Panc1 (cell line): Measurements from ENCODE around the gene FGF4. TPM values are rescaled to one million over a fixed set of nuclear protein-coding genes. Genes with fewer than 3 reads are reported as not detected.

Experiments
- ATAC-seq: fragments of 200-7000 bp; cut with Tn5 transposase; 2 replicates; pipeline ENCODE4 v1.9.1; 2020; ENCODE audit warnings: mild to moderate bottlenecking, moderate library complexity
- BruUV-seq: library from RNA; stranded (reverse); fragments of 400-500 nt; replicated peaks from 2 replicates; lab custom pipeline; 2021; lab: Mats Ljungman, UMichigan
- CTCF ChIA-PET: fragments of 300-600 bp; sonication (Branson Sonifier 250); formaldehyde crosslinking; loops from one replicate; lab custom pipeline; 2022; ENCODE audit warnings: antibody characterized with exemption; lab: Charles Lee
- POLR2A ChIA-PET: fragments of 300-600 bp; sonication (Branson Sonifier 250); formaldehyde crosslinking; loops from one replicate; lab custom pipeline; 2022; ENCODE audit warnings: antibody characterized with exemption; lab: Charles Lee
- DNase-seq: peaks from one replicate; pipeline ENCODE4 v3.0.0-alpha.2; 2010; ENCODE audit warnings: low read depth, low spot score
- H3K27ac ChIP-seq: 2 replicates; pipeline ENCODE4 v1.5.1; 2011; ENCODE audit warnings: mild to moderate bottlenecking, low read length, inconsistent platforms
- H3K27me3 ChIP-seq: fragments of 200-500 bp; sonication (Bioruptor generic); 2 replicates; pipeline ENCODE4 v1.6.0; 2014; ENCODE audit warnings: low read length, inconsistent platforms; ENCODE audit not compliant: control insufficient read depth, insufficient read depth
- H3K36me3 ChIP-seq: fragments of 200-500 bp; sonication (Bioruptor generic); 2 replicates; pipeline ENCODE4 v1.5.1; 2014; ENCODE audit warnings: inconsistent platforms, mild to moderate bottlenecking, low read length, moderate library complexity; ENCODE audit not compliant: control insufficient read depth, insufficient read depth
- H3K4me1 ChIP-seq: 2 replicates; pipeline ENCODE4 v1.5.1; 2011; ENCODE audit warnings: inconsistent platforms, mild to moderate bottlenecking, low read length, moderate library complexity; ENCODE audit not compliant: control insufficient read depth, insufficient read depth
- H3K4me3 ChIP-seq, 2 experiments: 2 replicates each; pipeline ENCODE4 v1.5.1; 2011 to 2012; ENCODE audit warnings: low read depth in 2 of 2, low read length in 2 of 2, mild to moderate bottlenecking in 2 of 2, inconsistent platforms in 1 of 2, moderate library complexity in 1 of 2
- H3K9me3 ChIP-seq: fragments of 200-500 bp; sonication (Bioruptor generic); 2 replicates; pipeline ENCODE4 v1.5.1; 2014; ENCODE audit warnings: low read depth, mild to moderate bottlenecking, inconsistent platforms, low read length, moderate library complexity; ENCODE audit not compliant: control insufficient read depth, insufficient read depth
- CTCF ChIP-seq: fragments of 450-650 bp; IDR thresholded peaks from 2 replicates; pipeline ENCODE4 v1.5.1; 2017; ENCODE audit warnings: mild to moderate bottlenecking
- POLR2AphosphoS5 ChIP-seq: IDR thresholded peaks from 2 replicates; pipeline ENCODE4 v1.6.1; 2012; ENCODE audit warnings: mild to moderate bottlenecking, low read depth, low read length, moderate library complexity
- SIN3A ChIP-seq: IDR thresholded peaks from 2 replicates; pipeline ENCODE4 v1.6.1; 2012; ENCODE audit warnings: low read depth, mild to moderate bottlenecking, low read length, moderate library complexity, borderline replicate concordance; ENCODE audit not compliant: insufficient read depth
- TCF7L2 ChIP-seq: IDR thresholded peaks from 2 replicates; pipeline ENCODE4 v1.6.1; 2011; ENCODE audit warnings: mild to moderate bottlenecking, low read depth, low read length, inconsistent platforms
- in situ Hi-C: cut with HindIII; loops from 2 replicates; pipeline ENCODE4 v1.10.0; 2016; ENCODE audit warnings: low sequenced_read_pairs, low pct_unique_long_range_greater_than_20kb
- intact Hi-C: fragments of 100-400 bp; cut with micrococcal nuclease; formaldehyde crosslinking; loops from one replicate; pipeline ENCODE4 v1.10.0; 2022; ENCODE audit not compliant: unreplicated experiment
- total RNA-seq: library from RNA; stranded (reverse); gene quantifications from one replicate; pipeline ENCODE4 v1.2.1, GENCODE V29; 2021; ENCODE audit not compliant: unreplicated experiment
- TF ChIP-seq, protein P1 (sequence below), 2 experiments: IDR thresholded peaks; 2 replicates each; pipeline ENCODE4 v1.6.1; 2011 to 2012; ENCODE audit warnings: low read depth in 2 of 2, control low read depth in 1 of 2, low read length in 1 of 2, mild to moderate bottlenecking in 1 of 2, moderate library complexity in 1 of 2; ENCODE audit not compliant: insufficient read depth in 1 of 2

Gene FGF4
- total RNA-seq, 1 experiment from 2014 or later, result not detected

DNA sequence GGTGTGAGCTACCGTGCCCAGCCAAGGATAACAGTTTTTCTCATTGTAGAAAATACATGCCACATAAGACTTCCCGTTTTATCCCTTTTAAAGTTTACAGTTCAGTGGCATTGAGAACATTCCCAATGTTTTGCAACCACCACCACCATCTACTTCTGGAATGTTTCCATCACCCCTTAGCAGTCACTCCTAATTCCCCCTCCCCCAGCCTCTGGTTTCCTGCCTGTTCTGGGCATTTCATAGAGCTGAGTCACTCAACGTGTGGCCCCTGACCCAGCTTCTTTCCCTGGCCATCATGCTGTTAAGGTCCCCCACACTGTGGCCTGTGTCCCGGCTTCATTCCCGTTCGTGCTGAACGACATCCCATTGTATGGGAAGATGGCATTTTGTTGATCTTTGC is 30.7 kb downstream of the FGF4 start:
- CTCF ChIA-PET, result no interaction called here
- POLR2A ChIA-PET, result no interaction called here
- Histone ChIP-seq H3K36me3 (no peaks in the 10 kb centered on the region), H3K4me1 (no peaks in the 10 kb centered on the region), H3K9me3 (no peaks in the 10 kb centered on the region), H3K4me3 (no peak overlapping the region), H3K27ac (no peak overlapping the region), H3K27me3 (no peaks in the 10 kb centered on the region)
- no peak for ATAC-seq
- TF ChIP-seq, protein P1, sequence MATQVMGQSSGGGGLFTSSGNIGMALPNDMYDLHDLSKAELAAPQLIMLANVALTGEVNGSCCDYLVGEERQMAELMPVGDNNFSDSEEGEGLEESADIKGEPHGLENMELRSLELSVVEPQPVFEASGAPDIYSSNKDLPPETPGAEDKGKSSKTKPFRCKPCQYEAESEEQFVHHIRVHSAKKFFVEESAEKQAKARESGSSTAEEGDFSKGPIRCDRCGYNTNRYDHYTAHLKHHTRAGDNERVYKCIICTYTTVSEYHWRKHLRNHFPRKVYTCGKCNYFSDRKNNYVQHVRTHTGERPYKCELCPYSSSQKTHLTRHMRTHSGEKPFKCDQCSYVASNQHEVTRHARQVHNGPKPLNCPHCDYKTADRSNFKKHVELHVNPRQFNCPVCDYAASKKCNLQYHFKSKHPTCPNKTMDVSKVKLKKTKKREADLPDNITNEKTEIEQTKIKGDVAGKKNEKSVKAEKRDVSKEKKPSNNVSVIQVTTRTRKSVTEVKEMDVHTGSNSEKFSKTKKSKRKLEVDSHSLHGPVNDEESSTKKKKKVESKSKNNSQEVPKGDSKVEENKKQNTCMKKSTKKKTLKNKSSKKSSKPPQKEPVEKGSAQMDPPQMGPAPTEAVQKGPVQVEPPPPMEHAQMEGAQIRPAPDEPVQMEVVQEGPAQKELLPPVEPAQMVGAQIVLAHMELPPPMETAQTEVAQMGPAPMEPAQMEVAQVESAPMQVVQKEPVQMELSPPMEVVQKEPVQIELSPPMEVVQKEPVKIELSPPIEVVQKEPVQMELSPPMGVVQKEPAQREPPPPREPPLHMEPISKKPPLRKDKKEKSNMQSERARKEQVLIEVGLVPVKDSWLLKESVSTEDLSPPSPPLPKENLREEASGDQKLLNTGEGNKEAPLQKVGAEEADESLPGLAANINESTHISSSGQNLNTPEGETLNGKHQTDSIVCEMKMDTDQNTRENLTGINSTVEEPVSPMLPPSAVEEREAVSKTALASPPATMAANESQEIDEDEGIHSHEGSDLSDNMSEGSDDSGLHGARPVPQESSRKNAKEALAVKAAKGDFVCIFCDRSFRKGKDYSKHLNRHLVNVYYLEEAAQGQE (IDR thresholded peaks at IDR 0.05; ENCODE audit: insufficient read depth in 1 of 2, low read depth in 2 of 2, low read length in 1 of 2), result no peak
- no peak for TF ChIP-seq POLR2AphosphoS5
- TF ChIP-seq SIN3A, result no peak
- no peak for TF ChIP-seq CTCF
- TF ChIP-seq TCF7L2, result no peak
- in situ Hi-C loops (no loop called here), intact Hi-C loops (no loop called here)
- no TSS peak for BruUV-seq
- no peak for DNase-seq

DNA sequence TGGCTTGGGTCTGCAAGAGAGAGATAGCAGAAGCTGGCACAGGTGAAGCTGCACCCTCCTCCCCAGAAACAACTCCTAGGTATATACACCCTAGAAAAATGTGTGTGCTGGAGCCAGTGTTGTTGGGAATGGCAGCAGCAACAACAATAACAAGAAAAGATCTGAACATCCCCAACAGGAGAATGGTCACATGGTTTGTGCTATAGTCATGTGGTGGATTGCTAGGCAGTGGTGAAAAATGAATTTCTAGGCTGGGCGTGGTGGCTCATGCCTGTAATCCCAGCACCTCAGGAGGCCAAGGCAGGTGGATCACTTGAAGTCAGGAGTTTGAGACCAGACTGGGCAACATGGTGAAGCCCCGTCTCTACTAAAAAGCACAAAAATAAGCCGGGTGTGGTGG is 40.3 kb downstream of the FGF4 start:
- no peak for TF ChIP-seq TCF7L2
- no peak for TF ChIP-seq CTCF
- no peak for TF ChIP-seq POLR2AphosphoS5
- no peak for TF ChIP-seq SIN3A
- TF ChIP-seq, protein P1 (IDR thresholded peaks at IDR 0.05; ENCODE audit: insufficient read depth in 1 of 2, low read depth in 2 of 2, low read length in 1 of 2), result no peak
- BruUV-seq, result no TSS peak
- in situ Hi-C loops (no loop called here), intact Hi-C loops (no loop called here)
- Histone ChIP-seq H3K36me3 (no peaks in the 10 kb centered on the region), H3K4me1 (no peaks in the 10 kb centered on the region), H3K9me3 (peaks cover 8% of the 10 kb centered on the region; the same call in 1 of the 2 replicates), H3K27me3 (no peaks in the 10 kb centered on the region), H3K27ac (no peak overlapping the region), H3K4me3 (no peak overlapping the region)
- CTCF ChIA-PET, result no interaction called here
- ATAC-seq, result no peak
- no peak for DNase-seq
- POLR2A ChIA-PET, result no interaction called here
